DMS79 (cell line): ENCODE data around the gene CEP350.

Experiments used
- DNase-seq: peaks from one replicate; lab custom pipeline; 2025; lab: John Stamatoyannopoulos, UW

The CEP350 gene

GRCh38 chr1:180155182-180155682 is 200.6 kb downstream of the CEP350 start:
- peak; percentile 25 for DNase-seq

GRCh38 chr1:180156201-180156600 is 201.6 kb downstream of the CEP350 start:
- no peak for DNase-seq

DNA sequence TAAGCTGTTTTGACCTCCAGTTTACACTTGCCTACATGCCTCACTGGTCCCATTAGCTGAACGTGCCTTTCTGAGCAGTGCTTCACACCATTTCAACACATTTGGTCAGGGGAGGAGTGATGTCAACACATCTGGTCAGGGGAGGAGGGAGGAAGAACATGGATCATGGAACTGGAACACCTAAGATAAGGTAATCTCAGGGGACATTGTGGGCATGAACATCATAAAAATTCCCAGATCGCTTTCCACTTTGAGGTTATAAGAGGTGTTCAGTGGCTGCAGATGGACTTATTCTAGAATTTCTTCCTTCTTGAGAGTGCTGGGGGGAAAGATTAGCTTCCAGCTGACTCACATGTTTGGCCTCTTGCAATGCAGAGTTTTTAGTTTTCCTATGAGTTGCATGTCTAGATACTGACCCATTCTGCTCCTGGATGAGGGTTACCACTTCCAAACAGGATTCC is 202.1 kb downstream of the CEP350 start:
- no peak for DNase-seq

- DNase-seq = no peak
These were observed 202.5 kb downstream of the CEP350 start for GRCh38 chr1:180157108-180157507.

GRCh38 chr1:180157576-180158057 is 203.0 kb downstream of the CEP350 start:
- DNase-seq = no peak

DNA sequence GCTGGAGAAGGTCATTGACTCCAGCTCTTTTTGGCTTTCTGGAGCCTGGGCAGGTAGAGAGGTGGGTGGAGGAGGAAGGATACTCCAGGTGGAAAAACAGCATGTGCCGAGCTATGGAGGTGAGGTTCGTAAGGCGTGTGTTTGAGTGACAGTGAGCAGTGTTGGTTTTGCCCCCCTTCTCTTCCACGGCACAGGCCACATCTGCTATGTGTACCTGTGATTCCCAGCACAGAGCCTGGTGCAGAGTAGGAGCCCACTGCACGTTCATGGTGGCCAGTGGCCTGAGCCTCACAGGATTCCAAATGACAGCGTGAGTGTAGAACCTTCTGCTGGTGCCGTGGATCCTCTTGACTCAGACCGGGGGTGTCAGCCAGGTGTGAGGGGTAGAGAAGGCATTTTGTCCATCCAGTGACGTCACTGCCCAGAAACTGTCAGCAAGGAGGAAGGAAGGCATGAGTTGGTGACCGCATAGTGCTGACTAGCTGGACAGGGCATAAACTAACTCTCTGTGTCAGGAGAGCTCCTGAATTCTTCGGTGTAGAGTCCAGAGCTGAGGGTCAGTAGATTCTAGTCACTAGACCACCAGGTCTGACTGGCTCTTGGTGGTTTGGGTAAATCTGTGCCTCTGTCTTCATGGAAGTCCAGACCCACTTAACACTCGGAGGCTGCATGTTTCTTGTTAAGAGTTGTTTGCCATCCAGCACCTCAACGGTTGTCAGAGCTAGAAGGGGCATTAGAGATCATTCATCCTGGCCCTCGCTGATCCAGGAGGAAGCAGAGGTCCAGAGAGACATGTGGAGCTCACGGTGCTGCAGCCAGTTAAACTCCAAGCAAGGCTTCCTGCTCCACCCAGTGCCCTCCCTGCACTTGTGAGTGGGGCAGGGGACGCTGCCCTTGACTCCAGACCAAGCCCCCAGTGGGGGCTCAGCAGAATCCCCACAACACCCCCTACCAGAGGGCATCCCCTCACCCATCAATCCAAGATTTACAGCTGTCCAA is 203.8 kb downstream of the CEP350 start:
- no peak for DNase-seq

DNA sequence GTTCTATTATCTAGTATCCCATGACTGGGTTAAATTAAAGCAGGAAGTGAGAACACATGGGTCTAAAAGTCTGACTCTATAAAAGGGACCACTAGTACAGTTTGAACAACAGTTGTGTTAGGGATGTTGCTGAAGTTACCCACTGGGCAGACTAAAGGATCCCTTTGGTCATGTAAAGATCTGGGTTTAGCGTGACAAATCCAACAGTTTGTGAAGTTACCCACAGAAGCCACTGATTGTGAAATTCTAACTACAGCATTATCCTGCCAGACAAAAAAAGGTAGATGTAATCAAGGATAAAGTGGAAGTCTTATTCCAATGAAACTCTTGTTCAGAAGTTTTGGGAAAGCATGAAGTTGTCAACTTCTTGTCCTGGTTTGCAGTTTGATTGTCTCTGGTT is 205.7 kb downstream of the CEP350 start:
- DNase-seq = no peak

DNA sequence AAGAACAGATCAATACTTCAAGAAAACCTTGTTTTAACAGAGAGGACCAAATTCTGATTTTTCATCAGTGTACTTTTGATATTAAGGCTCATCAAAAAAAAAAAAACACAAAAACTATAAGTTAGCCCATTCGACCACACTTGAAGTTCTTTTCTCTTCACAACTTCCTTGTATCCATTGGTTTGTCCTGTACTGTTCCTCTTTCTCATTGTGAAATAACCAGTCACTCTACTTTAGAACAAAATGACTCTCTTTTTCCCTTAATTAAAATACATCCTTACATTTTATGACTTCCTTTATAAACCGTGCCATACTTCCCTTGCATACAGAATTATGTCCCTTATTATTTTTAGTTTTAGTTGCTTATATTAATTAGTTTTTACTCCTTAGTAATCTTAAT is 208.4 kb downstream of the CEP350 start:
- no peak for DNase-seq
